Ovary (tissue), 9 donors: ENCODE data around the gene KLF16. TPM values are rescaled to one million over a fixed set of nuclear protein-coding genes. Genes with fewer than 3 reads are reported as not detected.

ENCODE experiments used
- DNase-seq, 5 donors: peaks; one replicate each; pipeline ENCODE4 v3.0.0-alpha.2; 2019 to 2020
- H3K27ac ChIP-seq, 2 donors: fragments of 200-600 bp; one replicate each; pipeline versions ENCODE4 v1.5.1 to v1.8.0; 2019 to 2022
- H3K27me3 ChIP-seq: fragments of 200-600 bp; one replicate; pipeline ENCODE4 v1.8.0; 2022
- H3K36me3 ChIP-seq: fragments of 200-600 bp; sonication (generic); one replicate; pipeline ENCODE4 v1.5.1; 2019
- H3K4me1 ChIP-seq: one replicate; pipeline ENCODE4 v1.8.1; 2013; ENCODE audit warnings: mild to moderate bottlenecking, moderate library complexity; ENCODE audit not compliant: insufficient read depth
- H3K4me3 ChIP-seq: fragments of 200-600 bp; sonication (generic); one replicate; pipeline ENCODE4 v1.5.1; 2017
- H3K9me3 ChIP-seq, 2 donors: fragments of 200-600 bp in 1 of 2; sonication (generic) in 1 of 2; one replicate each; pipeline versions ENCODE4 v1.5.1 to v1.8.1; 2013 to 2019; ENCODE audit warnings: mild to moderate bottlenecking in 1 of 2, moderate library complexity in 1 of 2
- CTCF ChIP-seq, 3 donors: fragments of 450-650 bp in 2 of 3; fragments of 200-600 bp in 1 of 3; IDR thresholded peaks; one replicate each; pipeline versions ENCODE4 v1.5.1 to v1.8.0; 2016 to 2022; ENCODE audit warnings: antibody characterized with exemption in 3 of 3, mild to moderate bottlenecking in 1 of 3
- EP300 ChIP-seq: sonication (generic); formaldehyde crosslinking; IDR thresholded peaks from one replicate; pipeline ENCODE4 v1.6.1; 2017; ENCODE audit warnings: antibody characterized with exemption
- POLR2A ChIP-seq: fragments of 450-650 bp; IDR thresholded peaks from one replicate; pipeline ENCODE4 v1.6.1; 2017; ENCODE audit warnings: antibody characterized with exemption, mild to moderate bottlenecking, moderate library complexity
- WGBS, 3 donors: extraction: QIAGEN DNeasy Blood & Tissue Kit in 1 of 3; methylation state at CpG; one replicate each; pipeline versions ENCODE4 v1.1.5 to v1.1.7; 2013 to 2017; 5-methylcytosine and 5-hydroxymethylcytosine counted together
- intact Hi-C, 4 donors: fragments of 100-400 bp; cut with DNase I; formaldehyde crosslinking; loops; one replicate each; pipeline versions ENCODE4 v1.11.0 to v1.15.1; 2022 to 2023
- polyA plus RNA-seq, 2 donors: library from polyadenylated mRNA; stranded (reverse); fragments of 200-250 nt in 1 of 2; fragments of 350-450 nt in 1 of 2; fragmentation: Illumina TruSeq in 1 of 2; extraction: RNeasy Lipid Tissue Mini Kit (QIAGEN cat#74804) in 1 of 2; gene quantifications; one replicate each; pipeline ENCODE4 v1.2.3, GENCODE V29; 2013 to 2014
- total RNA-seq, 7 donors: library from RNA; depleted of rRNA in 2 of 7; stranded (reverse); fragments of >200 nt in 2 of 7; fragmentation: NEBNext Ultra II Directional in 3 of 7; extraction: Animal tissue kit (Norgen Biotek cat#: 25700) in 3 of 7; gene quantifications; one replicate each; pipeline versions ENCODE4 v1.1.0 to v1.2.4, GENCODE V29; 2016 to 2023
- donor health status: DM: no; HTN: no; CAD: no; lungs with moderate emphysema.
- donor health status: DM: no; HTN: no; CAD: no.
- donor health status: Bipolar disorder and iron deficiency.
- donor health status: DM: yes; HTN: yes; CAD: no.
- donor health status: DM: no; HTN: no; CAD: no.
- donor health status: DM: yes; HTN: yes; CAD: no.

KLF16 gene
- total and polyA plus RNA-seq, 9 donors, result 0.63 to 26.6 (median 14.4) TPM

- DNase-seq, result no peak
- H3K4me3 ChIP-seq, result no peak overlapping the region
- H3K27me3 ChIP-seq, result no peaks in the 10 kb centered on the region
- peak overlapping the region; percentile 71 to 73 for H3K27ac ChIP-seq
- intact Hi-C loops, result loop anchor here in 1 of 4 donors (5.0 kb wide), 1 partner anchor 40 kb away; no protein-coding TSS in a partner anchor
- H3K4me1 ChIP-seq, result peaks cover 19% of the 10 kb centered on the region
- TF ChIP-seq CTCF (IDR thresholded peaks at IDR 0.05) (no peak), EP300 (no peak), POLR2A (no peak)
- no peaks in the 10 kb centered on the region for H3K9me3 ChIP-seq
- WGBS, 3 donors, result 85 to 92% (median 92%) methylated on average over 10 of the region's 10 CpGs
- H3K36me3 ChIP-seq, result no peaks in the 10 kb centered on the region
Measured at GRCh38 chr19:1906985-1907562, 43.7 kb upstream of the KLF16 start.

GRCh38 chr19:1905863-1906375 lies 42.5 kb upstream of the KLF16 start:
- DNase-seq, result peak in 1 of 5 donors; percentile 50
- Histone ChIP-seq H3K27ac (peak overlapping the region in 1 of 2 donors; percentile 87), H3K9me3 (no peaks in the 10 kb centered on the region), H3K4me1 (peaks cover 19% of the 10 kb centered on the region), H3K36me3 (no peaks in the 10 kb centered on the region), H3K27me3 (no peaks in the 10 kb centered on the region), H3K4me3 (peak overlapping the region; percentile 70)
- WGBS, 3 donors, result 60 to 63% (median 61%) methylated on average over 15 of the region's 15 CpGs
- TF ChIP-seq EP300, result no peak
- intact Hi-C loops, result loop anchor here in 1 of 4 donors (5.0 kb wide), 1 partner anchor 39 kb away; no protein-coding TSS in a partner anchor

GRCh38 chr19:1905110-1905862 lies 41.9 kb upstream of the KLF16 start, which contains the start of the genes ADAT3 and SCAMP4:
Gene ADAT3 (plus strand): TSS chr19:1905399. CDS start chr19:1912048, 6,649 bp downstream.
Gene SCAMP4 (plus strand): TSS chr19:1905399. CDS start chr19:1915020, 9,621 bp downstream.
- H3K4me1 ChIP-seq, result peaks cover 19% of the 10 kb centered on the region
- intact Hi-C loops, result loop anchor here in 1 of 4 donors (5.0 kb wide), 1 partner anchor 38 kb away; no protein-coding TSS in a partner anchor
- WGBS, 3 donors, result 0 to 1% (median 1%) methylated on average over 60 to 92 of the region's 92 CpGs

GRCh38 chr19:1904860-1905109 lies 41.4 kb upstream of the KLF16 start:
- Histone ChIP-seq H3K4me3 (no peak overlapping the region), H3K4me1 (peaks cover 18% of the 10 kb centered on the region), H3K9me3 (no peaks in the 10 kb centered on the region), H3K27me3 (no peaks in the 10 kb centered on the region), H3K36me3 (no peaks in the 10 kb centered on the region), H3K27ac (peak overlapping the region; percentile 52 to 87)
- TF ChIP-seq POLR2A (no peak), CTCF (IDR thresholded peaks at IDR 0.05) (no peak), EP300 (no peak)
- DNase-seq, result no peak
- WGBS, 3 donors, result 46% methylated on average over 8 of the region's 8 CpGs
- intact Hi-C loops, result loop anchor here in 1 of 4 donors (5.0 kb wide), 1 partner anchor 37 kb away; no protein-coding TSS in a partner anchor

More at GRCh38 chr19:1905110-1905862, 41.9 kb upstream of the KLF16 start, which contains the start of the genes ADAT3 and SCAMP4:
- H3K27me3 ChIP-seq, result no peaks in the 10 kb centered on the region
- no peaks in the 10 kb centered on the region for H3K36me3 ChIP-seq
- DNase-seq, result peak; percentile 99 to 100 (median 100)
- H3K9me3 ChIP-seq, result no peaks in the 10 kb centered on the region
- no peak for TF ChIP-seq CTCF (IDR thresholded peaks at IDR 0.05)
- TF ChIP-seq POLR2A, result peak; percentile 82
- TF ChIP-seq EP300, result no peak
- peak within 1 kb of the TSS; percentile 70 for H3K4me3 ChIP-seq
- H3K27ac ChIP-seq, result peak within 1 kb of the TSS; percentile 87 to 95
